ENCODE measurements around the gene SRR. TPM values are rescaled to one million over a fixed set of nuclear protein-coding genes. Genes with fewer than 3 reads are reported as not detected.

Gene SRR
- total RNA-seq, 2 experiments from 2014 or later, result 9.6 to 12.7 TPM

GRCh38 chr17:2266865-2267228 is 36.9 kb upstream of the SRR start:
- intact Hi-C loops (cut with micrococcal nuclease), result loop anchor here (5.0 kb wide), 2 partner anchors 180 to 550 kb away; no protein-coding TSS in a partner anchor
- ChIA-PET POLR2A (interaction anchor here (0.6 to 7.2 kb wide), 16 partner anchors 8 to 213 kb away, joined by 3 to 107 read pairs (median 4); partner anchors contain the start of genes HIC1, SMG6 and SRR), CTCF (interaction anchor here (1.0 to 16.5 kb wide), 8 partner anchors 13 to 213 kb away, joined by 3 to 119 read pairs (median 5); partner anchors contain the start of gene HIC1)
- Mint-ChIP-seq H3K36me3 (ENCODE audit: low read depth) (peaks cover 60% of the 10 kb centered on the region), H3K27ac (peak overlapping the region; percentile 98), H3K4me1 (ENCODE audit: low read depth) (peaks cover 79% of the 10 kb centered on the region), H3K27me3 (no peaks in the 10 kb centered on the region), H3K9me3 (no peaks in the 10 kb centered on the region), H3K4me3 (peak overlapping the region; percentile 79)
- no peak for TF ChIP-seq CTCF (IDR thresholded peaks at IDR 0.05)
- ATAC-seq (no peak), DNase-seq (peak; percentile 28)

GRCh38 chr17:2267354-2267753 is 36.4 kb upstream of the SRR start:
- H3K27ac Mint-ChIP-seq, result peak overlapping the region; percentile 98
- H3K36me3 Mint-ChIP-seq (ENCODE audit: low read depth), result peaks cover 61% of the 10 kb centered on the region
- H3K4me3 Mint-ChIP-seq, result peak overlapping the region; percentile 79
- ChIA-PET POLR2A (interaction anchor here (0.6 to 7.2 kb wide), 12 partner anchors 9 to 213 kb away, joined by 3 to 107 read pairs (median 6); partner anchors contain the start of genes HIC1, SMG6 and SRR), CTCF (interaction anchor here (1.0 to 16.5 kb wide), 7 partner anchors 13 to 213 kb away, joined by 3 to 119 read pairs (median 5); partner anchors contain the start of gene HIC1)
- no peaks in the 10 kb centered on the region for H3K9me3 Mint-ChIP-seq
- ATAC-seq (no peak), DNase-seq (no peak)
- TF ChIP-seq CTCF (IDR thresholded peaks at IDR 0.05), result no peak
- no peaks in the 10 kb centered on the region for H3K27me3 Mint-ChIP-seq
- intact Hi-C loops (cut with micrococcal nuclease), result loop anchor here (5.0 kb wide), 2 partner anchors 180 to 550 kb away; no protein-coding TSS in a partner anchor
- peaks cover 79% of the 10 kb centered on the region for H3K4me1 Mint-ChIP-seq (ENCODE audit: low read depth)

DNA sequence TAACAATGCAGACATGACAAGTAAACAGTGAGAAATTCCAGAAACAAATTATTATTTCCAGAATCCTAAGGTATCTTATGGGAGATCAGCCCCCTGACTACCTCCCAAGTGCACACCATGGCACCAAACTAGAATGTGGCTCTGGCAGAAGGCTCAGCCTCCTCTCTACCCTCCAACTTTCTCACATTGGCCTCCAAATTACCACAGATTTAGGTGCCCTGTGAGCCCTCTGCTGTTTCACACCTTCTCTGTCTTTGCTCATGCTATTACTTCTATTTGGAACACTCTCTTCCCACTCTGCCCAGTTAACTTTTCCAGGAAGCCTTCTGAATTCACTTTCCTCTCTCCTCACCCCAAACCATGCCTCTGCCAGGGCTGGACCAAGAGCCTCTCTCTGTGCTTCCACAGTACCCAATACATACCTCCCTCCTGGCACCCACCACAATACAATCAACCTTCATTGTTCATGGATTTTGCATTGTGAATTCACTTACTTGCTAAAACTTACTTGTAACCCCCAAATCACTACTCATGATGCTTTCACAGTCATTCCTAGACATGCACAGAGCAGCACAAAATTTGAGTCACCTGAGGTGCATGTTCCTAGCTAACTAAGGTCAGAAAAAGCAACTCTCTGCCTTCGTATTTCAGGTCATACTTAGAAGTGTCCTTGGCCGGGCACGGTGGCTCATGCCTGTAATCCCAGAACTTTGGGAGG is 31.6 kb upstream of the SRR start:
- H3K27ac Mint-ChIP-seq, result peak overlapping the region; percentile 88
- peaks cover 59% of the 10 kb centered on the region for H3K36me3 Mint-ChIP-seq (ENCODE audit: low read depth)
- POLR2A ChIA-PET, result interaction anchor here (0.9 to 1.7 kb wide), 4 partner anchors 9 to 52 kb away, joined by 3 to 9 read pairs (median 3); no protein-coding TSS in a partner anchor

DNA sequence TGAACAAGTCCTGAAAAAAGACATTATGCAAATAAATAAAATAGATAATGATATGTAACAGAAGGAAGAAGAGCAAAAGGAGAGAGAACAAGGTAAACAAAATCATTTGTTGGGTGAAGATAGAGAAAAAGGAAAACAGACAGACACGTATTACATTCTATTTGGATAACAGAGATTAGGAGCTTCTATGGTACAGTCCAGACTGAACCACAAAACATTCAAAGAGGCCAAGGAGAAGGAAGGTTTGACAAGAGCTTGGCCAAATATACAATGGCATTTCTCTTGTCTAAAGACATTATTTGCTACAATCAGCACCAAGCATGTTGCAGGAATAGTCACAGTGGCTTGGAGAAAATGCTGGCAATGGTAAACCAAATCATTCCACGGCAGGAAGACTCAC is 29.3 kb upstream of the SRR start:
- Mint-ChIP-seq H3K36me3 (ENCODE audit: low read depth) (peaks cover 60% of the 10 kb centered on the region), H3K4me1 (ENCODE audit: low read depth) (peaks cover 59% of the 10 kb centered on the region), H3K9me3 (no peaks in the 10 kb centered on the region), H3K27ac (peak overlapping the region; percentile 43), H3K27me3 (no peaks in the 10 kb centered on the region), H3K4me3 (no peak overlapping the region)
- ATAC-seq (no peak), DNase-seq (no peak)
- TF ChIP-seq CTCF (IDR thresholded peaks at IDR 0.05), result no peak
- POLR2A ChIA-PET, result no interaction called here
- intact Hi-C loops (cut with micrococcal nuclease), result no loop called here
- CTCF ChIA-PET, result interaction anchor here (3.2 kb wide), 1 partner anchor 30 kb away, joined by 14 read pairs; no protein-coding TSS in a partner anchor

More for the DNA sequence above, 31.6 kb upstream of the SRR start:
- no peaks in the 10 kb centered on the region for H3K27me3 Mint-ChIP-seq
- CTCF ChIA-PET, result interaction anchor here (1.0 to 16.5 kb wide), 4 partner anchors 10 to 217 kb away, joined by 3 to 119 read pairs (median 8); partner anchors contain the start of gene HIC1
- DNase-seq (peak; percentile 41), ATAC-seq (peak; percentile 76)
- no peak overlapping the region for H3K4me3 Mint-ChIP-seq
- no peaks in the 10 kb centered on the region for H3K9me3 Mint-ChIP-seq
- intact Hi-C loops (cut with micrococcal nuclease), result no loop called here
- TF ChIP-seq CTCF (IDR thresholded peaks at IDR 0.05), result no peak
- peaks cover 64% of the 10 kb centered on the region for H3K4me1 Mint-ChIP-seq (ENCODE audit: low read depth)

Measured in activated CD8-positive, alpha-beta T cell treated with anti-CD3 and anti-CD28 coated beads for 36 hours (primary cell).